ENCODE results near the gene NRROS. TPM values are rescaled to one million over a fixed set of nuclear protein-coding genes. Genes with fewer than 3 reads are reported as not detected.

NRROS gene
- total RNA-seq, 1 donor from 2014 or later = 20.7 TPM

DNA sequence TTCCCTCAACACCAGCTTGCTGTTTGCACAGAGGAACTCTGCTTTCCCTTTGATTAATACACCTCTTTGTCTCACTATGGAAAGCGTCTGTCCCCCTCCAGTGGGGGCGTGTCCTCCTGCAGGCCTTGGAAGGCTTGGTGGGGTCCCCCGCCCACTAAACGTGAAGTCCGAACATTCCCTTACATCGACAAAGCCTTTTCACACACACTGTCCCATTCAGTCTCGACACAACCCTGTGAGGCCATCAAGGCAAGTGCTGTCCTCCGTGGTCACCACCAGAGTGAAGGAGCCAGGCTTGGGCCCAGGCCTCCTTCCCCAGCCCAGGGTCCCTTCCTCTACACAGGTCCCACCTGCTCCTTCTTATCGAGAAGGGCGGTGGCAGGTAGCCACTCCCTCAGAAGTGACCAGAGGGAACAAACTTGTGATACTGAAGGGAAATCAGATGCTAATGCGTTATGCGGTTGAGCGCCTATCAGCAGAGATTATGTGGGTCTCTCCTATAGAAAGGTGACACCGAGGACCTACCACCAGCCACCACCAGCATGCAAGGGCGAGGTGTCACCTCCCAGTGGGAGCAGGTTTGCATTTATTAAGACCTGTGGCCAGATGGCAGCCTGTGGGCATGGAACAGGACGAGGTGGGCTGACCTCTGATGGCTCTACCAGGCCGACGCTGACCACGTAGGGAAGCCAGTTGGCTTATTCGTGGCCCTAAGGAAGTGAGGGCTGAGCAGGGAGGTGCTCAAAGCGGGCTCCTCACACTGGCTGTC, 6.6 kb downstream of the NRROS start:
- no peak for DNase-seq (ENCODE audit: low spot score)

DNA sequence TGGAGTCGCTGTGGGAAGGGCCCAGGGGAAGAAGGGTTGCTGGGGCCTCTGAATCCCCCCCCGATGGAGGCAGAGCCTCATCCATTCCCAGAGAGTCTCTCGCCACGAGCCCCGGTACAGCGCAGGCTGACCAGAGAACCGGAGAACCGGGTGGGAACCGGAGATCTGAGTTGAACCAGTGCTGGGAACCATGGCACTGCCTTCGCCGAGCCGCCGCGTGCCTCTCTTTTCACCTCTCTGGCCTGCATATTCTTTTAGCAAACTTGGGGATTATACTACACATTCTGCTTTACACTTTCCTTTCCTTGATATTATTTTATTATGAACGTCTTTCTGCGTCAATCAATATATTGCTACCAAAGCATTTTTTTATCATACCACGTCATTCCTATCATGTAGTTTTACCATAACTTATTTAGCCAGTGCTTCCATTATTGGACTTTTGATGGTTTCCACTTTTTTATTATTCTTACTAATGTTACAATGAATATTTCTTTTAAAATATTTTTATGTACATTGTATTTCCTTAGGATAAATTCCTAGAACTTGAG, 7.2 kb downstream of the NRROS start:
- DNase-seq (ENCODE audit: low spot score) = no peak

DNA sequence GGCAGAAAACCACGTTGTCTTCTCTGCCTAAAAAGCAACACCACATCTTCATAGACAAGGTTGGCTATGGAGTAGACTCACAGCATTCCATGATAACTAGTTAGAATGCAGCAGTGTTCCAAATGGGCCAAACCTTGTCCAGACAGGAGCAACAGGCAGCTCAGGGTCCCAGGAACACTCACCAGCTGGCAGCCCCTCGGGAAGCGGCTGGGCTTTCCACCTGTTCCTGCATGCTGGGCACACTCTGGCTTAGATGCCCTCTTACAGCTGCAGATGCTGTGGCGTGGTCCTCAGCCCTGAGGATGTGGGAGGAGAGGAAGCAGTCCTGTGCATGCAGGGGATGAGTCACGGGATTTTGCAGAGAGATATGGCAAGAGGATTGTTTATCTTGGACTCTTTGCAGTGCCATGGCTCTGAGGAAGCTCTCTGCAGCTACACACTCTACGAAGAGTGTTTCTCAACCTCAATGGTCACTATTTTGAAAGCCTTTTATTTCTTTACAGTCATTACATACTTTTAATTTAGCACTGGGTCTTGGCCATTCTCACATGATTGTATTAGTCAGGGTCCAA, 11.3 kb downstream of the NRROS start:
- DNase-seq (ENCODE audit: low spot score) = no peak

DNA sequence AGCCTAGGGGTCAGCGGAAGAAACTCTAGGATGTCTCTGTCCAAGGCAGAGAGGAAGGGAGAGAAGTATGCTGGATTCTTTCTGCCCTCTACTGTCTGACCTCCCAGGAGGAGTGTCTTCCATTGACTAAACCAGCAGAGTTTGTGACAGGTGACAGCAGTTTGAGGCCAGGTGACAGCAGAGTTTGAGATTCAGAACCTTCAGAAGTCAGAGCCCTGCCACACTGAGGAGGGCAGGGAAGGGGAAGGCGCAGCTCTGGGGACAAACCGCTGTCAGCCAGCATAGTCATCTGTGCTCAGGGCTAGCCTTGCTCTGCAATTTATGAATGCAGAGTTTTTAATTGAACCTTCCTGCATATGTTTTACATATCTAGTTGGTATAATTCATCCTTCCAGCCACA, 12.3 kb downstream of the NRROS start:
- no peak for DNase-seq (ENCODE audit: low spot score)

DNA sequence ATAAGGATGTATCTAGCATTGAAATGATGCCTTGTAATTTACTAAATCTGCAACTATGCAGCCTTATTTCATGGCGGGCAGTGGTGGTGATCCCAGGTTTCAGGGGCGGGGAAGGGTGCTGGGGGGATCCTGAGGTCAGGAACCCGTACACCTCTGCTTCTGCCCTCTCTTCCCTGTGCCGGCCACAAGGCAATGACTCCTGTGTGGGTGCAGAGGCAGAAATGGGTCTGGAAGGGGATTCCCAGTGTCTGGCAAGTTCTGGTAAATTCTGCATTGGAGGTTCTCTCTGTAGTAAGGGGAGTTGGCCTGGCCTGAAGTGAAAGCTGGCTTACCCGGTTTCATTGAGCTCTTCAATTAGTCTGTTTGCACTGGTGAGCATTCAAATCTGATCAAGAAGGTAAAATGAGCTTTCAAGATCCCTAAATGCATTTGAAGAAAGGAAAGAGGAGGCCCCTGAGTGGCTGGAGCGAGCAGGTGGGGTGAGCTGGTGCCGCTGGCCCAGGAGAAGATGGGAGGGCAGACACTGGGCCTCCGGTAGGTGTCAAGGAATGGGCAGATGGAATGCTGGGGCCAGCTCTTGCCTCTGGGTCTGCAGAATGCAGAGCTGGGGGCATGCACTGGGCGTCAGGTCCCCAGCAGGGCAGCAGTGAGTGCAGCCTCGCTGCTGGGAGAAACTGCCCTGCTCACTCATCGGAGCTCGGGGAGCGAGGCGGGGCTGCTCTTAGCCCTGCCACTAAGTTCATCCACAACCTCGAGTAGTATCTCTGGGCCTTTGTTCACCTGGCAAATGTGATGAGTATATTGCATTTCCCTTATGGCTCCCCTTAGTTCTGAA, 13.7 kb downstream of the NRROS start:
- DNase-seq (ENCODE audit: low spot score) = no peak

DNA sequence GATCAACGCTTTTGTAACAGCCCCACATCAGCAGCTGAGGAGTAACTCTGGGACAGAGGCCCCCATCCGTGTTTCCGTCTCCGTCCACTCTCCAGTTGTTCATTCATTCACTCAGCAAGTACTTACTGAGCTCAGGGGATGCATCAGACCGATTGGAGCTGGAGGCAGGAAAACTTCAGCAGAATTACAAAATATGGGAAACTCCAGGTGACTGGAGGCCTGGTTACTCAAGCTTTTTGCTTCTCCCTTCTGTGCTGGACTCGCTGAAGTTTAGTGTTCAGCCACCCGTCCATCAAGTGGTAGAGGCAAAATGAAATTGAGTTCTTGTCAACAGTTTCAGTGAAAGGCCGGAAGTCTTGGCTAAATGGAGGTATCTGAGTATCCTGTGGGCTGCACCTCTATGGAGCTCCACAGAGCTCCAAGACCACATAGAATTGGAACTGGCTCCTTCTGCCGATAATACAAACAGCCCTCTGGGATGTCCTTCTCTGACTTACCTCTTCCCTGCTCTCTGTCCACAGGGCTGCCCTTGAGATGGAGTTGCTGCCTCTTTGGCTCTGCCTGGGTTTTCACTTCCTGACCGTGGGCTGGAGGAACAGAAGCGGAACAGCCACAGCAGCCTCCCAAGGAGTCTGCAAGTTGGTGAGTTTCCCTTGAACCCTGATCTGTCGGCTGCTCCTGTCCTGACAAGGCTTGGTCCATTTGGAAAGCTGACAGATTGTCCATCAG, 14.7 kb downstream of the NRROS start:
- DNase-seq (ENCODE audit: low spot score) = no peak

DNA sequence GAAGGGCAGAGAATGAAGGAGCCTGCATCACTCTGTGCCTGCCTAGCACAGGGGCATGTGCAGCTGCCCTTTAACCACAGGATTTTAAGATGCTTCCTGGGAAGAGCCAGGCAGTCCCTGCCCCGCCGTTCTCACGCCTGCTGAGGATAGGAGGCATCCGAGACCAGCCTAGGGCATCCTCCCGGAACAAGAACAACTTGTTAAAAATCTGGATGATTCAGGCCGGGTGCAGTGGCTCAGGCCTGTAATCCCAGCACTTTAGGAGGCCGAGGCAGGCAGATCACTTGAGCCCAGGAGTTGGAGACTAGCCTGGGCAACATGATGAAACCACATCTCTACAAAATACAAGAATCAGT, 15.2 kb downstream of the NRROS start:
- DNase-seq (ENCODE audit: low spot score) = no peak

DNA sequence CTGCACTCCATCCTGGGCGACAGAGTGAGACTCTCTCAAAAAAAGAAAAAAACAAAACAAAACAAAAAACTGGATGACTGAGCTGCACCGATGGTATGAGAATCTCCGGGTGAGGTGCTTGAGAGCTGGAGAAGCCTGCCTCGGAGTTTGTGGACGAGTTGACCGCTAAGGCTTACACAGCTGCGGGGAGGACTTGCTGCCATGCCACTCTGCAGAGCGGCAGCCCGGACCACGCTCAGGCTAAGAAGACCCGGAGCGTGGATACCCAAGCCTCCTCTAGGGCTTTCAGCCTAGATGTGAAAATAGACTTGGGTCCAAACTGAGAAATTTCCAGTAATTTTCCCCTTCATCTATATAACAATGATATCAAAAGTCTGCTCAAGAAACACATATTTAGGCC, 16.0 kb downstream of the NRROS start:
- no peak for DNase-seq (ENCODE audit: low spot score)

DNA sequence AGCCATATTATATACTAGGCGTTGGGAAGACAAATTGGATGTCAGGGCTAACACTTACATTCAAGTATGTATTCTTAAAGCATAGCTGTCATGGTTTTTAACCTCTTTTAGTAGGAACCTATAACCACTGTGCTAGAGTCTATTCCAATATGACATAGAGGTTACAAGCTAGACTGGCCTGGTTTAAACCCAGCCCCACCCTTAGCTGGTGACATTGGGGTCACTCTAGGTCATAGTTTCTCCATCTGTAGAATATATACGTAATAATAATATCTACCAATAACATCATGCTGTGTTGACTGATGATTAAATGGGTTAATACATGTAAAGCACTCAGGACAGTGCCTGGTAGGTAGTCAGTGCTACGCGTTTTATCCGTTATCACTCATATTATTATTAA, 16.7 kb downstream of the NRROS start:
- DNase-seq (ENCODE audit: low spot score) = no peak

DNA sequence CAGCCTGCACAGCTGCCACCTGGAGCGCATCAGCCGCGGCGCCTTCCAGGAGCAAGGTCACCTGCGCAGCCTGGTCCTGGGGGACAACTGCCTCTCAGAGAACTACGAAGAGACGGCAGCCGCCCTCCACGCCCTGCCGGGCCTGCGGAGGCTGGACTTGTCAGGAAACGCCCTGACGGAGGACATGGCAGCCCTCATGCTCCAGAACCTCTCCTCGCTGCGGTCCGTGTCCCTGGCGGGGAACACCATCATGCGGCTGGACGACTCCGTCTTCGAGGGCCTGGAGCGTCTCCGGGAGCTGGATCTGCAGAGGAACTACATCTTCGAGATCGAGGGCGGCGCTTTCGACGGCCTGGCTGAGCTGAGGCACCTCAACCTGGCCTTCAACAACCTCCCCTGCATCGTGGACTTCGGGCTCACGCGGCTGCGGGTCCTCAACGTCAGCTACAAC, 20.4 kb downstream of the NRROS start:
- DNase-seq (ENCODE audit: low spot score) = no peak

DNA sequence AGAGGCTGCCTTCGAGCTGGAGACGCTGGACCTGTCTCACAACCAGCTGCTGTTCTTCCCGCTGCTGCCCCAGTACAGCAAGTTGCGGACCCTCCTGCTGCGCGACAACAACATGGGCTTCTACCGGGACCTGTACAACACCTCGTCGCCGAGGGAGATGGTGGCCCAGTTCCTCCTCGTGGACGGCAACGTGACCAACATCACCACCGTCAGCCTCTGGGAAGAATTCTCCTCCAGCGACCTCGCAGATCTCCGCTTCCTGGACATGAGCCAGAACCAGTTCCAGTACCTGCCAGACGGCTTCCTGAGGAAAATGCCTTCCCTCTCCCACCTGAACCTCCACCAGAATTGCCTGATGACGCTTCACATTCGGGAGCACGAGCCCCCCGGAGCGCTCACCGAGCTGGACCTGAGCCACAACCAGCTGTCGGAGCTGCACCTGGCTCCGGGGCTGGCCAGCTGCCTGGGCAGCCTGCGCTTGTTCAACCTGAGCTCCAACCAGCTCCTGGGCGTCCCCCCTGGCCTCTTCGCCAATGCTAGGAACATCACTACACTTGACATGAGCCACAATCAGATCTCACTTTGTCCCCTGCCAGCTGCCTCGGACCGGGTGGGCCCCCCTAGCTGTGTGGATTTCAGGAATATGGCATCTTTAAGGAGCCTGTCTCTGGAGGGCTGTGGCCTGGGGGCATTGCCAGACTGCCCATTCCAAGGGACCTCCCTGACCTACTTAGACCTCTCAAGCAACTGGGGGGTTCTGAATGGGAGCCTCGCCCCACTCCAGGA, 21.1 kb downstream of the NRROS start:
- no peak for DNase-seq (ENCODE audit: low spot score)

DNA sequence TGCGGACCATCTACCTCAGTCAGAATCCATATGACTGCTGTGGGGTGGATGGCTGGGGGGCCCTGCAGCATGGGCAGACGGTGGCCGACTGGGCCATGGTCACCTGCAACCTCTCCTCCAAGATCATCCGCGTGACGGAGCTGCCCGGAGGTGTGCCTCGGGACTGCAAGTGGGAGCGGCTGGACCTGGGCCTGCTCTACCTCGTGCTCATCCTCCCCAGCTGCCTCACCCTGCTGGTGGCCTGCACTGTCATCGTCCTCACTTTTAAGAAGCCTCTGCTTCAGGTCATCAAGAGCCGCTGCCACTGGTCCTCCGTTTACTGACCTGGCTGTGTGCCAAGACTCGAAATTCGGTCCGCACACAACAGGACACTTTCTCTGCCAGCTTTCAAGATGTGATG, 21.9 kb downstream of the NRROS start:
- peak; percentile 81 for DNase-seq (ENCODE audit: low spot score)

DNA sequence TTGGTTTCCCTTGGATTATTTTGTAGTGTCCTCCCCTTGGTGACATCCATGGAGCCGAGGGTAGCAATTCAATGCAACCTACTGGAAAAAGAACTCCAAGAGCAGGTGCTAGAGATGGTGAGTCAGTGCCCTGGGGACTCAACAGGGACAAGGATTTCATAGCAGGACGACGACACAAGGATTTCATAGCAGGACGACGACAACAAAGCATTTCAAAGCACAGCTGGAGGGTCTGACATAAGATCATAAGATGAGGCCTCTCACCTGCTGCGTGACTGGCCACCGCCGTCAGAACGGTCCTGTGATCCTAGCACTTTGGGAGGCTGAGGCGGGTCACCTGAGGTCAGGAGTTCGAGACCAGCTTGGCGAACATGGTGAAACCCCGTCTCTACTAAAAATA, 22.5 kb downstream of the NRROS start:
- no peak for DNase-seq (ENCODE audit: low spot score)

DNA sequence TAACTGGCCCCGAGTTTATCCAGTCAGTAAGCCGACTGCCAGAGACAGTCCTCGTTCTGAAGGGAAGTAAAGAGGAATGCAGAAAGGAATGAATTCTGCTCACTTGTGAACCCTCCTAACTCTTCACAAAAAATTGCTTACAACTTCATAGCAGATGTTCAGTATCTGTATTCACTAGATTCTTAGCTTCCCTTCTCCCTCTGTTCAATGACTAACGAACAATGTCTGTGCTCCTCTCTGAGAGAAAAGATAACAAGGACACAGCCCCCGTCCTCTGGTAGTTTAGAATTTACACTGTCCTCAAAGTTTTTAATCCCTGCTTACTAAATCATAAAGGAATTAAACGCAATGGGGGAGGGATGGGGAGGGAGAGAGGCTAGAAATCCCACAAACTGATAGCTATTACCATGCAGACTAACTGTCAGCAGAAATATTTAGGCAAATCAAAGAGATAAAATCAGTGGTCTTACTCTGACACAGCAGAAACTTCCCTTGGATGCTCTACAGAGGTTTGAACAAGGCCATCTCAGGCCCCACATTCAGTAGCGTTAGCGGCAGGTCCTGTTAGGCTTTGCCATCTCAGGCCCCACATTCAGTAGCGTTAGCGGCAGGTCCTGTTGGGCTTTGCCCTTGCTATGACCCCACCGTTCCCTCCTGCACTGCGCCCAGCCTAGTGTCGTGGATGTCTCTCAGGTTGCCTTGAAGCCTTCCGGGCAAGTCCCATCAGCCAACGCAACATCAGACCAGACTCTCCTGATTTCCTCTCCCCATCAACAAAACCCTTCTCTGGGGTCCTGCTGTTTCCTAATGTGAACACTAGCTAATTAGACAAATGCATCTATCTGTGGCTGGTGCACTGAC, 23.4 kb downstream of the NRROS start:
- no peak for DNase-seq (ENCODE audit: low spot score)

DNA sequence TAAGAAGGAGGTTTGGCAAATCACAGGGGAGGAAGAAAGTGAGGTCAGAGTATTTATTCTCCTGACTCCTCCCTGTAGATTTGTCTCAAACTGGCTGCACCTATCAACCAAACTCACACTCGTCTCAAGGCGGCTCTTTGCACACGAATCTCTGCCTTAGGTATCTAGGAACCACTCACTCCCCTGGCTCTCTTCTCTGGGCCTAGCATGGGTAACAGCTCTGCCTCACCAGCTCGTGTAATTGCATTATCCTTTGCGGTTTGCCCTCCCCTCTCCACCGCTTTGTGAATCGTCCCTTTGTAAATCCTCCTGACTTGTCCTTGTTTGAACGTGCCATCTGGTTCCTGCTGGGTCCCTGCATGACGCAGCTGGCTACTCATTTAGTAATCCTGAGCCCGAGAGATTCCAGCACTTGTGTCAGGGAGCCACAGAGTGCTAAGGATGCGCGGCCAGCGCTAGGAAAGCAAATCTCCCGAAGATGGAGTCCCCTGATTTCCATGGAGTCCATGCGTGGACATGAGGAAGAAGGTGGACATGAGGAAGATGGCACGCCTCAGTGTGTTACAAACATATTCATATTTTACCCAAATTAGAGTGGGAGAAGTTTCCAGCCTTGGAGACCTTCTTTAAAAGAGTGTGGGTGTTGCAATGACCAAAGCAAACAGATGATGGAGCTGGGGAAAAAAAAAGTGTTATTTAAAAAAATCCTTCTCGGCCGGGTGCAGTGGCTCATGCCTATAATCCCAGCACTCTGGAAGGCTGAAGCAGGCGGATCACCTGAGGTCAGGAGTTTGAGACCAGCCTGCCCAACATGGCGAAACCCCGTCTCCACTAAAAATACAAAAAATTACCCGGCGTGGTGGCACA, 26.7 kb downstream of the NRROS start:
- no peak for DNase-seq (ENCODE audit: low spot score)

DNA sequence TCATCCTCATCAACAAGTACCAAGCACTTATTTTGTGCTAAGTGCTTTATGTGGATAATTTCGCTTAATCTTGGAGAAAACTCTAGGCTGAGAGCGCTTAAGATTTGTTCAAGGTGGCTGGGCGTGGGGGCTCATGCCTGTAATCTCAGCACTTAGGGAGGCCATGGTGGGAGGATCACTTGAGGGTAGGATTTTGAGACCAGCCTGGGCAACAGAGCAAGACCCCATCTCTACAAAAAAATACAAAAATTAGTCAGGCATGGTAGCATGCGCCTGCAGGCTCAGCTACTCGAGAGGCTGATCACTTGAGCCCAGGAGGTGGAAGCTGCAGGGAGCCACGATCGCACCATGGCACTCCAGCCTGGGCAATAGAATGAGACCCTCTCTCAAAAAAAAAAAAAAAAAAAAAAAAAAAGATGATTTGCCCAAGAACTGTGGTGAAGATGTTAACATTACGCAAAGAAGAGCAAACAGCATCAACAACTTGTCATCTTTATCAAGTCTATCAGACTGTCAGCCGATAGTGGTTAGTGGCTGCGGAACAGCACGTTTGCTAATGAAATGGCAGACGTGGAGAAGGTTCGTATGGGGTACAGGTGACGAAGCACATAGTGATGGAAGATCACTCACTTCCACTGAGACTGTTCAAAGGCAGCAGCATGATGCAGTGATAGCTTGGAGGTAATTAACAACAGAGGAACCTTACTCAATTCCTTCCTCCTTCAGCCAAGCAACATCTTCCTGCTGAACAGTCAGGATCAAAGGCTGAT, 27.7 kb downstream of the NRROS start:
- no peak for DNase-seq (ENCODE audit: low spot score)

DNA sequence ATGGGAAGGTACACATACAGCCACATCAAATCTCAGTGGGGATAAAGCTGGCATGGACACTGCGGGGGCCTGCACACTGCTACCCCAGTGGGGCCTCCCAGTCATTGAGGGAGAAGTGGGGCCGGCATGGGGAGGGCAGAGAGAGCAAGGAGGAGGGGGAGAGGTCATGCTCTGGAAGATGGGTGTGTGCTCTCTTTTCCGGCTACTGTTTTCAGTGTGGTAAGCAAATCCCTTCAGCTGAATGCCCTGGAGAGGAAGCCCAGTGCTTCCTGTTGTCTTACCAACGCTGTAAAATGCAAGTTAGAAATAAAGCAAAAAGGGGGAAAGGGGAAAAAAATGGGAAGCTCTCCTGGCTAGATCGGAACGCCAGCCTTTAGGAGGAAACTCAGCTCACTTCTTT, 30.8 kb downstream of the NRROS start:
- no peak for DNase-seq (ENCODE audit: low spot score)

DNA sequence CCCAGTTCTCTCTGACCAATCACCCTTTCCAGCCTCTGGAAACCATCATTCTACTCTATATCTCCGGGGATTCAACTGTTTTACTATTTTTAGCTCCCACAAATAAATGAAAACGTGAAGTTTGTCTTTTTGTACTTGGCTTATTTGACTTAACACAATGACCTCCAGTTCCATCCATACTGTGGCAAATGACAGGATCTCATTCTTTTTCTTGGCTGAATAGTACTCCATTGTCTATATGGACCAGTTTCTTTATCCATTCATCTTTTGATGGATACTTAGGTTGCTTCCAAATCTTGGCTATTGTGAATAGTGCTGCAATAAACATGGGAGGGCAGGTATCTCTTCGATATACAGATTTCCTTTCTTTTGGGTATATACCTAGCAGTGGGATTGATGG, 34.1 kb downstream of the NRROS start:
- DNase-seq (ENCODE audit: low spot score) = no peak

Measured in mesenteric fat pad (tissue), 1 donor.